WTC11 (cell line): ENCODE results near the gene CXCL11. TPM values are rescaled to one million over a fixed set of nuclear protein-coding genes. Genes with fewer than 3 reads are reported as not detected.

Experiments
- ATAC-seq: fragments of 200-7000 bp; cut with Tn5 transposase; 2 replicates; pipeline ENCODE4 v1.10.0; 2021; ENCODE audit warnings: mild to moderate bottlenecking, moderate library complexity
- CTCF ChIA-PET: fragments of 300-600 bp; sonication (Branson Sonifier 250); formaldehyde crosslinking; loops from one replicate; lab custom pipeline; 2021; ENCODE audit warnings: antibody characterized with exemption; lab: Charles Lee
- POLR2A ChIA-PET: fragments of 350-600 bp; sonication (Branson Sonifier 250); formaldehyde crosslinking; loops from one replicate; lab custom pipeline; 2021; ENCODE audit warnings: antibody characterized with exemption; lab: Charles Lee
- DNase-seq: peaks from one replicate; pipeline ENCODE4 v3.0.0; 2021; ENCODE audit warnings: low spot score
- H3K27ac Mint-ChIP-seq: 2 replicates; pipeline ENCODE4 v1.8.0; 2021; ENCODE audit warnings: mixed read lengths
- H3K27me3 Mint-ChIP-seq: 2 replicates; pipeline ENCODE4 v1.8.0; 2021; ENCODE audit warnings: low read depth, mild to moderate bottlenecking, moderate library complexity, mixed read lengths
- H3K36me3 Mint-ChIP-seq: 2 replicates; pipeline ENCODE4 v1.8.0; 2021; ENCODE audit warnings: mixed read lengths
- H3K4me1 Mint-ChIP-seq: 2 replicates; pipeline ENCODE4 v1.8.0; 2022; ENCODE audit warnings: mixed read lengths
- H3K4me3 Mint-ChIP-seq: 2 replicates; pipeline ENCODE4 v1.8.0; 2021; ENCODE audit warnings: mild to moderate bottlenecking, moderate library complexity, mixed read lengths
- H3K9me3 Mint-ChIP-seq: 2 replicates; pipeline ENCODE4 v1.8.0; 2021; ENCODE audit warnings: mixed read lengths
- ATF1 ChIP-seq: sonication (generic); formaldehyde crosslinking; IDR thresholded peaks from 2 replicates; pipeline ENCODE4 v1.8.1; 2023; ENCODE audit warnings: mild to moderate bottlenecking, moderate library complexity, missing genetic modification reagents
- FOXJ3 ChIP-seq: sonication (generic); formaldehyde crosslinking; IDR thresholded peaks from 2 replicates; pipeline ENCODE4 v1.9.0; 2021; ENCODE audit warnings: missing genetic modification reagents, mild to moderate bottlenecking, borderline replicate concordance
- GTF2I ChIP-seq: fragments of 250-450 bp; sonication (Bioruptor Pico); conservative IDR thresholded peaks from 2 replicates; pipeline ENCODE4 v1.4.0; 2021; ENCODE audit warnings: mild to moderate bottlenecking
- JUN ChIP-seq: sonication (generic); formaldehyde crosslinking; IDR thresholded peaks from 2 replicates; pipeline ENCODE4 v1.8.0; 2023; ENCODE audit warnings: mild to moderate bottlenecking, missing genetic modification reagents
- MXD4 ChIP-seq: fragments of 250-450 bp; sonication (Bioruptor Pico); IDR thresholded peaks from 2 replicates; pipeline ENCODE4 v1.8.0; 2021; ENCODE audit warnings: mild to moderate bottlenecking, moderate library complexity, borderline replicate concordance
- NR2C2 ChIP-seq: sonication (generic); formaldehyde crosslinking; IDR thresholded peaks from 2 replicates; pipeline ENCODE4 v1.8.0; 2022; ENCODE audit warnings: mild to moderate bottlenecking, missing genetic modification reagents
- NR3C1 ChIP-seq: sonication (generic); formaldehyde crosslinking; conservative IDR thresholded peaks from 2 replicates; pipeline ENCODE4 v1.8.1; 2023; ENCODE audit warnings: low read depth, mild to moderate bottlenecking, missing genetic modification reagents
- OVOL2 ChIP-seq: fragments of 250-450 bp; sonication (Bioruptor Pico); IDR thresholded peaks from 2 replicates; pipeline ENCODE4 v1.9.0; 2021; ENCODE audit warnings: mild to moderate bottlenecking, borderline replicate concordance
- ZNF138 ChIP-seq: sonication (generic); formaldehyde crosslinking; conservative IDR thresholded peaks from 2 replicates; pipeline ENCODE4 v1.8.1; 2022; ENCODE audit warnings: mild to moderate bottlenecking, moderate library complexity, missing genetic modification reagents
- ZNF671 ChIP-seq: fragments of 250-450 bp; sonication (Bioruptor Pico); IDR thresholded peaks from 2 replicates; pipeline ENCODE4 v1.8.0; 2021; ENCODE audit warnings: mild to moderate bottlenecking
- total RNA-seq: library from RNA; stranded (reverse); gene quantifications from 3 replicates; pipeline ENCODE4 v1.2.3, GENCODE V29; 2021
- TF ChIP-seq, protein P1 (sequence below): fragments of 200-600 bp; IDR thresholded peaks from 2 replicates; pipeline ENCODE4 v1.8.0; 2022; ENCODE audit warnings: antibody characterized with exemption
- TF ChIP-seq, protein P2 (sequence below): sonication (generic); formaldehyde crosslinking; IDR thresholded peaks from 2 replicates; pipeline ENCODE4 v1.8.0; 2023; ENCODE audit warnings: missing genetic modification reagents, mild to moderate bottlenecking, borderline replicate concordance
- TF ChIP-seq, protein P3 (sequence below): sonication (generic); formaldehyde crosslinking; IDR thresholded peaks from 2 replicates; pipeline ENCODE4 v1.8.0; 2022; ENCODE audit warnings: missing genetic modification reagents
- TF ChIP-seq, protein P4 (sequence below): fragments of 250-450 bp; sonication (Bioruptor Pico); IDR thresholded peaks from 2 replicates; pipeline ENCODE4 v1.8.0; 2021; ENCODE audit warnings: mild to moderate bottlenecking
- TF ChIP-seq, protein P5 (sequence below): sonication (generic); formaldehyde crosslinking; conservative IDR thresholded peaks from 2 replicates; pipeline ENCODE4 v1.8.1; 2022; ENCODE audit warnings: mild to moderate bottlenecking, missing genetic modification reagents

The CXCL11 gene
- total RNA-seq, 1 experiment from 2014 or later = 0.20 TPM

DNA sequence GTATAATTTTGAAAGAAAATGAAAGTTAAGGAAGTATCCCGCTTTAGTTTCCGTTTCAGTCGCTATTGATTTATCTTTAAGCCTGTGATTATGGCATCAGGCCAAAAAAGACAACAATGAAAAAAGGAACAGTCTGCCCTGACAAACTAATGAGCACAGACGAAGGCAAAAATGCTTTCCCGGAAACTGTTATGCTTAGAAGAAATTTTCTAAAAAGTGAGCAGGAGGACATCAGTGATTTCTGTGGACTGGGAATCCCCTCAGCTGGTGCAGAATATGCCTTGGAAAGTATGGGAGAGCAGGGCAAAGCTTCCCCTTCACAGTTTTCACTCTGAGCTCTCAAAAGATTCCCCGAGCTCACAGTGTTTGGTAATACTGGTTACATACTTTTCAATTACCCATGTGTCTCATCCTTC lies 7.5 kb downstream of the CXCL11 start (continued):
- TF ChIP-seq, protein P1, sequence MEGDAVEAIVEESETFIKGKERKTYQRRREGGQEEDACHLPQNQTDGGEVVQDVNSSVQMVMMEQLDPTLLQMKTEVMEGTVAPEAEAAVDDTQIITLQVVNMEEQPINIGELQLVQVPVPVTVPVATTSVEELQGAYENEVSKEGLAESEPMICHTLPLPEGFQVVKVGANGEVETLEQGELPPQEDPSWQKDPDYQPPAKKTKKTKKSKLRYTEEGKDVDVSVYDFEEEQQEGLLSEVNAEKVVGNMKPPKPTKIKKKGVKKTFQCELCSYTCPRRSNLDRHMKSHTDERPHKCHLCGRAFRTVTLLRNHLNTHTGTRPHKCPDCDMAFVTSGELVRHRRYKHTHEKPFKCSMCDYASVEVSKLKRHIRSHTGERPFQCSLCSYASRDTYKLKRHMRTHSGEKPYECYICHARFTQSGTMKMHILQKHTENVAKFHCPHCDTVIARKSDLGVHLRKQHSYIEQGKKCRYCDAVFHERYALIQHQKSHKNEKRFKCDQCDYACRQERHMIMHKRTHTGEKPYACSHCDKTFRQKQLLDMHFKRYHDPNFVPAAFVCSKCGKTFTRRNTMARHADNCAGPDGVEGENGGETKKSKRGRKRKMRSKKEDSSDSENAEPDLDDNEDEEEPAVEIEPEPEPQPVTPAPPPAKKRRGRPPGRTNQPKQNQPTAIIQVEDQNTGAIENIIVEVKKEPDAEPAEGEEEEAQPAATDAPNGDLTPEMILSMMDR = no peak
- no peak for TF ChIP-seq NR2C2 (CRISPR knock-in tag)

DNA sequence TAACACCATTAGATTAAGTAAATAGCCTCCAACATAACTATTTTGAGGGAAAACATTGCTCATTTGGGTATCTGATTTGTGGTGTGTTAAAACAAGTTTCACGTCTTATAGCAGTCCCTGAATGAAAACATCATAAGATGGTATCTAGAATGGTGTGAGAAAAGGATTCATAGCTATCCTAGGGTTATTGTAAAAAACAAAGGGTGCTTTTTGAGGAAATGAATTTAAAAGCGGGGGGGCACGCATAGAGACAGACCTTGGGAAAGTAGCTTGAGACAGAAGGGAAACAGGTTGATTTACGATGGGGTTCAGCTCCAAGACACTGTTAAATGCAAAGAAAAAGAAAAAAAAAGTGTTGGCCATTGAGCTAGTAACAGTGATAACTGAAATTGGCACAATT lies 11.8 kb downstream of the CXCL11 start:
- no peaks in the 10 kb centered on the region for H3K4me1 Mint-ChIP-seq
- CTCF ChIA-PET = no interaction called here
- H3K9me3 Mint-ChIP-seq = no peaks in the 10 kb centered on the region
- H3K27ac Mint-ChIP-seq = no peak overlapping the region
- no peaks in the 10 kb centered on the region for H3K36me3 Mint-ChIP-seq
- no peak for DNase-seq
- TF ChIP-seq ZNF138 (CRISPR knock-in tag) = no peak
- TF ChIP-seq, protein P2, sequence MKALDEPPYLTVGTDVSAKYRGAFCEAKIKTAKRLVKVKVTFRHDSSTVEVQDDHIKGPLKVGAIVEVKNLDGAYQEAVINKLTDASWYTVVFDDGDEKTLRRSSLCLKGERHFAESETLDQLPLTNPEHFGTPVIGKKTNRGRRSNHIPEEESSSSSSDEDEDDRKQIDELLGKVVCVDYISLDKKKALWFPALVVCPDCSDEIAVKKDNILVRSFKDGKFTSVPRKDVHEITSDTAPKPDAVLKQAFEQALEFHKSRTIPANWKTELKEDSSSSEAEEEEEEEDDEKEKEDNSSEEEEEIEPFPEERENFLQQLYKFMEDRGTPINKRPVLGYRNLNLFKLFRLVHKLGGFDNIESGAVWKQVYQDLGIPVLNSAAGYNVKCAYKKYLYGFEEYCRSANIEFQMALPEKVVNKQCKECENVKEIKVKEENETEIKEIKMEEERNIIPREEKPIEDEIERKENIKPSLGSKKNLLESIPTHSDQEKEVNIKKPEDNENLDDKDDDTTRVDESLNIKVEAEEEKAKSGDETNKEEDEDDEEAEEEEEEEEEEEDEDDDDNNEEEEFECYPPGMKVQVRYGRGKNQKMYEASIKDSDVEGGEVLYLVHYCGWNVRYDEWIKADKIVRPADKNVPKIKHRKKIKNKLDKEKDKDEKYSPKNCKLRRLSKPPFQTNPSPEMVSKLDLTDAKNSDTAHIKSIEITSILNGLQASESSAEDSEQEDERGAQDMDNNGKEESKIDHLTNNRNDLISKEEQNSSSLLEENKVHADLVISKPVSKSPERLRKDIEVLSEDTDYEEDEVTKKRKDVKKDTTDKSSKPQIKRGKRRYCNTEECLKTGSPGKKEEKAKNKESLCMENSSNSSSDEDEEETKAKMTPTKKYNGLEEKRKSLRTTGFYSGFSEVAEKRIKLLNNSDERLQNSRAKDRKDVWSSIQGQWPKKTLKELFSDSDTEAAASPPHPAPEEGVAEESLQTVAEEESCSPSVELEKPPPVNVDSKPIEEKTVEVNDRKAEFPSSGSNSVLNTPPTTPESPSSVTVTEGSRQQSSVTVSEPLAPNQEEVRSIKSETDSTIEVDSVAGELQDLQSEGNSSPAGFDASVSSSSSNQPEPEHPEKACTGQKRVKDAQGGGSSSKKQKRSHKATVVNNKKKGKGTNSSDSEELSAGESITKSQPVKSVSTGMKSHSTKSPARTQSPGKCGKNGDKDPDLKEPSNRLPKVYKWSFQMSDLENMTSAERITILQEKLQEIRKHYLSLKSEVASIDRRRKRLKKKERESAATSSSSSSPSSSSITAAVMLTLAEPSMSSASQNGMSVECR (CRISPR knock-in tag) = no peak
- no peak for TF ChIP-seq GTF2I (CRISPR knock-in tag)
- TF ChIP-seq MXD4 (CRISPR knock-in tag) = no peak
- TF ChIP-seq ZNF671 (CRISPR knock-in tag) = no peak
- TF ChIP-seq OVOL2 (CRISPR knock-in tag) = no peak
- TF ChIP-seq FOXJ3 (CRISPR knock-in tag) = no peak
- TF ChIP-seq, protein P3, sequence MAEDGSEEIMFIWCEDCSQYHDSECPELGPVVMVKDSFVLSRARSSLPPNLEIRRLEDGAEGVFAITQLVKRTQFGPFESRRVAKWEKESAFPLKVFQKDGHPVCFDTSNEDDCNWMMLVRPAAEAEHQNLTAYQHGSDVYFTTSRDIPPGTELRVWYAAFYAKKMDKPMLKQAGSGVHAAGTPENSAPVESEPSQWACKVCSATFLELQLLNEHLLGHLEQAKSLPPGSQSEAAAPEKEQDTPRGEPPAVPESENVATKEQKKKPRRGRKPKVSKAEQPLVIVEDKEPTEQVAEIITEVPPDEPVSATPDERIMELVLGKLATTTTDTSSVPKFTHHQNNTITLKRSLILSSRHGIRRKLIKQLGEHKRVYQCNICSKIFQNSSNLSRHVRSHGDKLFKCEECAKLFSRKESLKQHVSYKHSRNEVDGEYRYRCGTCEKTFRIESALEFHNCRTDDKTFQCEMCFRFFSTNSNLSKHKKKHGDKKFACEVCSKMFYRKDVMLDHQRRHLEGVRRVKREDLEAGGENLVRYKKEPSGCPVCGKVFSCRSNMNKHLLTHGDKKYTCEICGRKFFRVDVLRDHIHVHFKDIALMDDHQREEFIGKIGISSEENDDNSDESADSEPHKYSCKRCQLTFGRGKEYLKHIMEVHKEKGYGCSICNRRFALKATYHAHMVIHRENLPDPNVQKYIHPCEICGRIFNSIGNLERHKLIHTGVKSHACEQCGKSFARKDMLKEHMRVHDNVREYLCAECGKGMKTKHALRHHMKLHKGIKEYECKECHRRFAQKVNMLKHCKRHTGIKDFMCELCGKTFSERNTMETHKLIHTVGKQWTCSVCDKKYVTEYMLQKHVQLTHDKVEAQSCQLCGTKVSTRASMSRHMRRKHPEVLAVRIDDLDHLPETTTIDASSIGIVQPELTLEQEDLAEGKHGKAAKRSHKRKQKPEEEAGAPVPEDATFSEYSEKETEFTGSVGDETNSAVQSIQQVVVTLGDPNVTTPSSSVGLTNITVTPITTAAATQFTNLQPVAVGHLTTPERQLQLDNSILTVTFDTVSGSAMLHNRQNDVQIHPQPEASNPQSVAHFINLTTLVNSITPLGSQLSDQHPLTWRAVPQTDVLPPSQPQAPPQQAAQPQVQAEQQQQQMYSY (CRISPR knock-in tag) = no peak
- TF ChIP-seq, protein P4, sequence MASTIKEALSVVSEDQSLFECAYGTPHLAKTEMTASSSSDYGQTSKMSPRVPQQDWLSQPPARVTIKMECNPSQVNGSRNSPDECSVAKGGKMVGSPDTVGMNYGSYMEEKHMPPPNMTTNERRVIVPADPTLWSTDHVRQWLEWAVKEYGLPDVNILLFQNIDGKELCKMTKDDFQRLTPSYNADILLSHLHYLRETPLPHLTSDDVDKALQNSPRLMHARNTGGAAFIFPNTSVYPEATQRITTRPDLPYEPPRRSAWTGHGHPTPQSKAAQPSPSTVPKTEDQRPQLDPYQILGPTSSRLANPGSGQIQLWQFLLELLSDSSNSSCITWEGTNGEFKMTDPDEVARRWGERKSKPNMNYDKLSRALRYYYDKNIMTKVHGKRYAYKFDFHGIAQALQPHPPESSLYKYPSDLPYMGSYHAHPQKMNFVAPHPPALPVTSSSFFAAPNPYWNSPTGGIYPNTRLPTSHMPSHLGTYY (CRISPR knock-in tag) = no peak
- TF ChIP-seq, all 79 proteins: peak for 0
- Mint-ChIP-seq H3K4me3 (no peak overlapping the region), H3K27me3 (peaks cover 12% of the 10 kb centered on the region; the same call in 1 of the 2 replicates)
- ATAC-seq = no peak
- POLR2A ChIA-PET = interaction anchor here (0.6 kb wide), 1 partner anchor 15 kb away, joined by 4 read pairs; no protein-coding TSS in a partner anchor

DNA sequence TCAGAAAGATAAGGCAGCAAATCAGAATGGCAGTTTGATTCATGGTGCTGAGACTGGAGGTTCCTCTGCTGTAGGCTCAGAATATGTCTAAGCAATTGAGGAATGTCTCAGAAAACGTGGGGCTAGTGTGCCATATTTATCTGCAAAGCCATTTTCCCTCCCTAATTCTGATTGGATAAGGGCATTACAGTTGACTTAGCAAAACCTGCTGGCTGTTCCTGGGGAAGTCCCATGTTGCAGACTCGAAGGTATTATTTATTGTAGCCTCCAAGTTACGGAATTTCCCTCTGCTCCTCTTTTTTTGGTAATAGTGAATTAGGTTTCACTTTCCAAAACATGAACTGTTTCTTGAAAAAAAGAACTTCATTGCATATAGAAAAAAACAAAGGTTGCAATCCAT lies 12.5 kb downstream of the CXCL11 start, which contains the start of gene CXCL10:
Gene CXCL10, minus strand, starts transcription at position 109 of the 400 bp plus-strand sequence. Its CDS starts 66 bp downstream, at position 43.
- ChIA-PET CTCF (no interaction called here), POLR2A (no interaction called here)
- TF ChIP-seq, protein P5, sequence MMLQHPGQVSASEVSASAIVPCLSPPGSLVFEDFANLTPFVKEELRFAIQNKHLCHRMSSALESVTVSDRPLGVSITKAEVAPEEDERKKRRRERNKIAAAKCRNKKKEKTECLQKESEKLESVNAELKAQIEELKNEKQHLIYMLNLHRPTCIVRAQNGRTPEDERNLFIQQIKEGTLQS = no peak
- TF ChIP-seq NR3C1 (CRISPR knock-in tag) (no peak), JUN (CRISPR knock-in tag) (no peak), ATF1 (CRISPR knock-in tag) (no peak)
- TF ChIP-seq, protein P2 (CRISPR knock-in tag) = no peak
- Mint-ChIP-seq H3K27ac (no peak within 1 kb of the TSS), H3K36me3 (no peaks in the 10 kb centered on the region), H3K27me3 (peaks cover 12% of the 10 kb centered on the region; the same call in 1 of the 2 replicates), H3K9me3 (no peaks in the 10 kb centered on the region), H3K4me3 (no peak within 1 kb of the TSS), H3K4me1 (no peaks in the 10 kb centered on the region)
- DNase-seq = no peak
- ATAC-seq = no peak
